NB4 (cell line): Measurements from ENCODE around the gene REEP3.

Experiments
- MYC ChIP-seq: IDR thresholded peaks from 2 replicates; pipeline ENCODE4 v1.6.1; 2011; ENCODE audit warnings: low read depth, low read length
- POLR2A ChIP-seq: IDR thresholded peaks from 2 replicates; pipeline ENCODE4 v1.6.1; 2011; ENCODE audit warnings: mild to moderate bottlenecking; ENCODE audit not compliant: insufficient read length; ENCODE audit errors: extremely low read depth
- TF ChIP-seq, protein P1 (sequence below): IDR thresholded peaks from one replicate; pipeline ENCODE4 v1.5.1; 2012; ENCODE audit warnings: low read depth, low read length

DNA sequence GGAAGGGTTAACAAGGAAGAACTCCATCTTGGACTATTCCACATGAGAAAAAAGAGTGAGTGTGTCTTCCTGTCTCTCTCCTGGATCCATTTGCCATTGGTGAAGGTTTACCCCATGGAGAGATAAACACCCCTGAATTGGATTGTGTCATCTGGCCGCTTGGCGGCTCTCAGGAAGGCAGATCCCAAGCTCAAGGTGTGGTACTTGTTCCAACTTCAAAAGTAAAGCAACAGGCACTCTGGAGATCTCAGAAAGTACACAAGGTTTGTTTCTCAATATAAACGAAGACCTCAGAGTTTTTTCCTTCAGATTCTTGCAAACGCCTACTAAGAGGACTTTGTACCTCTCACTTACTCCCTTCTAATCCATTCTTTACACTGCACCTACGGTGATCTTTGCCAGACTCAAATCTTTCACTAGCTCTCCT is 116.7 kb downstream of the REEP3 start:
- TF ChIP-seq, protein P1, sequence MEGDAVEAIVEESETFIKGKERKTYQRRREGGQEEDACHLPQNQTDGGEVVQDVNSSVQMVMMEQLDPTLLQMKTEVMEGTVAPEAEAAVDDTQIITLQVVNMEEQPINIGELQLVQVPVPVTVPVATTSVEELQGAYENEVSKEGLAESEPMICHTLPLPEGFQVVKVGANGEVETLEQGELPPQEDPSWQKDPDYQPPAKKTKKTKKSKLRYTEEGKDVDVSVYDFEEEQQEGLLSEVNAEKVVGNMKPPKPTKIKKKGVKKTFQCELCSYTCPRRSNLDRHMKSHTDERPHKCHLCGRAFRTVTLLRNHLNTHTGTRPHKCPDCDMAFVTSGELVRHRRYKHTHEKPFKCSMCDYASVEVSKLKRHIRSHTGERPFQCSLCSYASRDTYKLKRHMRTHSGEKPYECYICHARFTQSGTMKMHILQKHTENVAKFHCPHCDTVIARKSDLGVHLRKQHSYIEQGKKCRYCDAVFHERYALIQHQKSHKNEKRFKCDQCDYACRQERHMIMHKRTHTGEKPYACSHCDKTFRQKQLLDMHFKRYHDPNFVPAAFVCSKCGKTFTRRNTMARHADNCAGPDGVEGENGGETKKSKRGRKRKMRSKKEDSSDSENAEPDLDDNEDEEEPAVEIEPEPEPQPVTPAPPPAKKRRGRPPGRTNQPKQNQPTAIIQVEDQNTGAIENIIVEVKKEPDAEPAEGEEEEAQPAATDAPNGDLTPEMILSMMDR = no peak
- TF ChIP-seq POLR2A (no peak), MYC (no peak)
